NT2/D1 (cell line): ENCODE results near the gene JAKMIP3.

Source experiments
- YY1 ChIP-seq: IDR thresholded peaks from 2 replicates; pipeline ENCODE4 v1.6.1; 2011; ENCODE audit not compliant: insufficient read length, insufficient read depth
- ZNF274 ChIP-seq: IDR thresholded peaks from 2 replicates; pipeline ENCODE4 v1.6.1; 2011; ENCODE audit warnings: mild to moderate bottlenecking, low read depth, low read length

- TF ChIP-seq ZNF274 (no peak), YY1 (no peak)
Measured at GRCh38 chr10:132112611-132113010, 46.9 kb downstream of the JAKMIP3 start.
